ENCODE results near the gene CDYL. TPM values are rescaled to one million over a fixed set of nuclear protein-coding genes. Genes with fewer than 3 reads are reported as not detected.
A peak's percentile ranks its signal among the peaks of the same experiment; 100 is the strongest.

Gene CDYL
- total RNA-seq, 1 donor from 2014 or later, result 74.1 TPM

- no peak for DNase-seq (ENCODE audit: extremely low spot score, unreplicated experiment)
- Mint-ChIP-seq H3K4me3 (no peak overlapping the region), H3K9me3 (no peaks in the 10 kb centered on the region), H3K4me1 (ENCODE audit: unreplicated experiment) (peaks cover 23% of the 10 kb centered on the region), H3K27ac (no peak overlapping the region), H3K36me3 (peaks cover 3% of the 10 kb centered on the region), H3K27me3 (no peaks in the 10 kb centered on the region)
- no peak for TF ChIP-seq CTCF (conservative IDR thresholded peaks at IDR 0.05)
Measured at GRCh38 chr6:4852938-4853337, 76.7 kb downstream of the CDYL start.

GRCh38 chr6:4853349-4853748, 77.1 kb downstream of the CDYL start:
- DNase-seq (ENCODE audit: extremely low spot score, unreplicated experiment), result no peak
- H3K36me3 Mint-ChIP-seq, result peaks cover 3% of the 10 kb centered on the region
- no peak overlapping the region for H3K4me3 Mint-ChIP-seq
- peaks cover 20% of the 10 kb centered on the region for H3K4me1 Mint-ChIP-seq (ENCODE audit: unreplicated experiment)
- H3K27ac Mint-ChIP-seq, result no peak overlapping the region
- no peak for TF ChIP-seq CTCF (conservative IDR thresholded peaks at IDR 0.05)
- H3K9me3 Mint-ChIP-seq, result no peaks in the 10 kb centered on the region
- no peaks in the 10 kb centered on the region for H3K27me3 Mint-ChIP-seq

- H3K27ac Mint-ChIP-seq, result no peak overlapping the region
Measured at GRCh38 chr6:4853782-4854511, 77.7 kb downstream of the CDYL start.

DNA sequence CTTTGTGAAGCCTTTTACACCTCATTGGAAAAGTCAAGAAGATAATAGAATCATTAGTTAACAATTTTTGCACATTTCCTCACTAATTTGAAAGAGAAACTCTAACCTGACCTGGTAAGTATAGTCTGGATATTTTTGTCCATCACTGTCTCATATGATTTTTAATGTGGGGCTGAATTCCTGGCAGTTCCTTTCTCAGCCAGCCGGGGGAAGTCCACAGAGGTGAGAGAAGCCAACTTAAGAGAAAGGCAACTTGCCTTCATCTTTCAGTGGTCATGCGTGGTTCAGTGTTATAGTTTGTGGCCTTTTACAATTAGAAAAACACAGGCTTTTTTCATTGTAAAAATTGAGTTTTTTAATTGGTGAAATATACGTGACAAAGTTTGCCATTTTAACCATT, 80.6 kb downstream of the CDYL start:
- no peak overlapping the region for H3K4me3 Mint-ChIP-seq
- peaks cover 11% of the 10 kb centered on the region for H3K4me1 Mint-ChIP-seq (ENCODE audit: unreplicated experiment)
- peaks cover 5% of the 10 kb centered on the region for H3K9me3 Mint-ChIP-seq
- no peak for DNase-seq (ENCODE audit: extremely low spot score, unreplicated experiment)
- no peak overlapping the region for H3K27ac Mint-ChIP-seq
- no peaks in the 10 kb centered on the region for H3K27me3 Mint-ChIP-seq
- peaks cover 10% of the 10 kb centered on the region for H3K36me3 Mint-ChIP-seq
- TF ChIP-seq CTCF (conservative IDR thresholded peaks at IDR 0.05), result peak; percentile 47

More at GRCh38 chr6:4853782-4854511, 77.7 kb downstream of the CDYL start:
- Mint-ChIP-seq H3K4me3 (no peak overlapping the region), H3K27me3 (no peaks in the 10 kb centered on the region), H3K36me3 (peaks cover 7% of the 10 kb centered on the region), H3K9me3 (no peaks in the 10 kb centered on the region), H3K4me1 (ENCODE audit: unreplicated experiment) (peaks cover 18% of the 10 kb centered on the region)
- TF ChIP-seq CTCF (conservative IDR thresholded peaks at IDR 0.05), result no peak
- no peak for DNase-seq (ENCODE audit: extremely low spot score, unreplicated experiment)

- Mint-ChIP-seq H3K4me1 (ENCODE audit: unreplicated experiment) (peaks cover 11% of the 10 kb centered on the region), H3K4me3 (no peak overlapping the region), H3K27me3 (no peaks in the 10 kb centered on the region), H3K36me3 (peaks cover 14% of the 10 kb centered on the region), H3K27ac (peak overlapping the region; percentile 51), H3K9me3 (peaks cover 10% of the 10 kb centered on the region)
- TF ChIP-seq CTCF (conservative IDR thresholded peaks at IDR 0.05), result no peak
- DNase-seq (ENCODE audit: extremely low spot score, unreplicated experiment), result no peak
Measured at GRCh38 chr6:4858194-4859015, 82.2 kb downstream of the CDYL start.

Data from type B pancreatic cell (in vitro differentiated cells).